Karpas-422 (cell line): ENCODE measurements around the gene WDR5. TPM values are rescaled to one million over a fixed set of nuclear protein-coding genes. Genes with fewer than 3 reads are reported as not detected.

ENCODE experiments used
- DNase-seq: peaks from one replicate; pipeline ENCODE4 v3.0.0-alpha.2; 2015
- H2AFZ ChIP-seq: fragments of 200-600 bp; sonication (generic); 2 replicates; pipeline ENCODE4 v1.6.1; 2014; ENCODE audit warnings: antibody characterized with exemption, low read length, mixed read lengths
- H3K27ac ChIP-seq: fragments of 200-600 bp; sonication (generic); 2 replicates; pipeline ENCODE4 v1.5.1; 2014; ENCODE audit warnings: mild to moderate bottlenecking, low read length, moderate library complexity
- H3K27me3 ChIP-seq: fragments of 200-600 bp; sonication (generic); 2 replicates; pipeline ENCODE4 v1.6.1; 2014; ENCODE audit warnings: low read length, mixed read lengths
- H3K36me3 ChIP-seq: fragments of 200-600 bp; sonication (generic); 2 replicates; pipeline ENCODE4 v1.6.1; 2014; ENCODE audit warnings: low read length, mixed read lengths; ENCODE audit not compliant: insufficient read depth
- H3K4me1 ChIP-seq: fragments of 200-600 bp; sonication (generic); 2 replicates; pipeline ENCODE4 v1.6.1; 2014; ENCODE audit warnings: mild to moderate bottlenecking, low read length, mixed read lengths
- H3K4me2 ChIP-seq: fragments of 200-600 bp; sonication (generic); 2 replicates; pipeline ENCODE4 v1.6.1; 2014; ENCODE audit warnings: low read length, low read depth, mild to moderate bottlenecking; ENCODE audit not compliant: poor library complexity, severe bottlenecking
- H3K4me3 ChIP-seq: fragments of 200-600 bp; sonication (generic); 2 replicates; pipeline ENCODE4 v1.5.1; 2014; ENCODE audit warnings: mild to moderate bottlenecking, antibody characterized with exemption, low read length, mixed read lengths
- H3K79me2 ChIP-seq: fragments of 200-600 bp; sonication (generic); 2 replicates; pipeline ENCODE4 v1.6.1; 2014; ENCODE audit warnings: mild to moderate bottlenecking, low read length, mixed read lengths
- H3K9ac ChIP-seq: fragments of 200-600 bp; sonication (generic); 2 replicates; pipeline ENCODE4 v1.6.0; 2014; ENCODE audit warnings: low read length
- H3K9me2 ChIP-seq: fragments of 200-600 bp; sonication (generic), shearing (Covaris generic); replicated peaks from 2 replicates; pipeline ENCODE4 v1.6.0; 2014; ENCODE audit warnings: mild to moderate bottlenecking, low read length, moderate library complexity; ENCODE audit not compliant: insufficient read depth
- H3K9me3 ChIP-seq: fragments of 300-700, 200-600 bp; sonication (generic); 2 replicates; pipeline ENCODE4 v1.6.1; 2014; ENCODE audit warnings: low read length, mixed read lengths
- H4K20me1 ChIP-seq: fragments of 200-600 bp; sonication (generic); 2 replicates; pipeline ENCODE4 v1.6.1; 2014; ENCODE audit warnings: mild to moderate bottlenecking, antibody characterized with exemption, low read length, low read depth; ENCODE audit not compliant: insufficient read depth
- total RNA-seq: library from RNA; depleted of rRNA; stranded (reverse); fragments of >200 nt; shearing (Covaris generic); gene quantifications from 2 replicates; pipeline ENCODE4 v1.2.3, GENCODE V29; 2014; ENCODE audit warnings: low replicate concordance

WDR5 gene
- total RNA-seq, 1 experiment from 2014 or later, result 19.6 TPM

DNA sequence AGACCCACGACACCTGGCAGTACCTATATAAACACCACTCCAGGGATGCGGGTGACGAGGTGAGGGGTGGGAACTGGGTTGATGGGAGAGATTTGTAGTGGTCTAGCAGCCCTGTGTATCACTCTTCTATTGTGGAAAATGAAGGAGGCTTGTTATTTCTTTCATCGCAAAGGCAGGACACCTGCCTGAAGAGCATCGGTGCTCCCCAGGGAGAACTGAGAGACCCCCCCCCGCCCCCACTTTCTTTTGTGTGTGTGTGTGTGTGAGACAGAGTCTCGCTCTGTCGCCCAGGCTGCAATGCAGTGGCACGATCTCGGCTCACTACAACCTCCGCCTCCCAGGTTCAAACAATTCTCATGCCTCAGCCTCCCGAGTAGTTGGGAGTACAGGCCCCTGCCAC is 8.3 kb upstream of the WDR5 start:
- H3K36me3 ChIP-seq, result no peaks in the 10 kb centered on the region
- H3K9ac ChIP-seq, result peak overlapping the region; percentile 35; the same call in 1 of the 2 replicates
- H3K4me2 ChIP-seq, result peak overlapping the region; percentile 66
- H2AFZ ChIP-seq, result no peak overlapping the region
- no peaks in the 10 kb centered on the region for H3K27me3 ChIP-seq
- no peaks in the 10 kb centered on the region for H3K79me2 ChIP-seq
- peaks cover 5% of the 10 kb centered on the region; the same call in 1 of the 2 replicates for H4K20me1 ChIP-seq
- H3K27ac ChIP-seq, result peak overlapping the region; percentile 42; the same call in 1 of the 2 replicates
- H3K9me3 ChIP-seq, result no peaks in the 10 kb centered on the region
- H3K4me3 ChIP-seq, result peak overlapping the region; percentile 47; the same call in 1 of the 2 replicates
- peak; percentile 60 for DNase-seq
- H3K9me2 ChIP-seq, result no peaks in the 10 kb centered on the region
- H3K4me1 ChIP-seq, result peaks cover 46% of the 10 kb centered on the region

DNA sequence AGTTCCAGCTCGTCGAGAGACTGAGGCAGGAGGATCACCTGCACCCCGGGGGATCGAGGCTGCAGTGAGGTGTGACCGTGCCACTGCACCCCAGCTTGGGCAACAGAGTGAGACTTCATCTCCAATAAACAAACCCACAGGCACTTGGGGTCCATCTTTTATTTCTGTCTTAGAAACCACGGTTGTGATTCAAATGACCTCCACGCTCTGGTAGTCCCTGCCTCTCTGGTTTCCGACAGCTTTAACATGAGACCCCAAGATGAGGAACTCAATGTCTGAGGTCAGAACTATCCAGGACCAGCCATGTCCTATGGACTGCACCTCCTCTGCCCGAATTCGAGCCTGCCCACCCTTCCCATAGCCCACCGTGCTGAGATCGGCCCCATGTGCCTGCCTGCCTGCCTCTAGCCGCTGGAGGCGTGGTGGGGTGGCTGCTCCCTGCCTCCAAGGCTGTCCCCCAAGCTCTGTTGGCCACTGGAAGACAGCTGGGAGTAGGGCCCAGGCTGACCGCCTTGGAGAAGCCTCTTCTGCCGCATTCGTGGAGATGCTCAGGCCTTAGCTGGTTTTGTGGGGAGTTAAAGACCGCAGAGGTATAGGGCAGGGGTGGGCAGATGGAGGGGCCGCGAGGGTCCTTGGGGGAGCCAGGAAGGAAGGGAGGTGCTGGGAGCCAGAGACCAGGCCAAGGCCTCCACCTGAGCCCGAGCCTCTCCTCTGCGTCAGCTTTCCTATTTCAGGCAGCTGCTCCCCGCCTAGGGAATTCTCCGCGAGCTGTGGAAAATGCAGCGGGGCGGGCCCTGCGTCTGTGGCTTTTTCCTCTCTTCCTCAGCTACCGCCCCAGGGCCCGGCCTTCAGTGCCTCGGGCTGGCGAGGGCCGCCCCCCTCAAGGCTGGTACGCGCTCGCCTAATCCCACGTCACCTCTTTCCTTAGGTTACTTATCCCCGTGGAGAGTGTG is 6.9 kb upstream of the WDR5 start:
- Histone ChIP-seq H3K4me3 (peak overlapping the region; percentile 42; the same call in 1 of the 2 replicates), H3K9ac (peak overlapping the region; percentile 51), H3K9me3 (no peaks in the 10 kb centered on the region), H2AFZ (no peak overlapping the region), H3K4me2 (peak overlapping the region; percentile 66), H3K27me3 (no peaks in the 10 kb centered on the region), H3K9me2 (no peaks in the 10 kb centered on the region), H3K79me2 (no peaks in the 10 kb centered on the region), H3K4me1 (peaks cover 41% of the 10 kb centered on the region), H3K27ac (peak overlapping the region; percentile 59; the same call in 1 of the 2 replicates), H4K20me1 (peaks cover 5% of the 10 kb centered on the region; the same call in 1 of the 2 replicates), H3K36me3 (no peaks in the 10 kb centered on the region)
- peak; percentile 86 for DNase-seq

DNA sequence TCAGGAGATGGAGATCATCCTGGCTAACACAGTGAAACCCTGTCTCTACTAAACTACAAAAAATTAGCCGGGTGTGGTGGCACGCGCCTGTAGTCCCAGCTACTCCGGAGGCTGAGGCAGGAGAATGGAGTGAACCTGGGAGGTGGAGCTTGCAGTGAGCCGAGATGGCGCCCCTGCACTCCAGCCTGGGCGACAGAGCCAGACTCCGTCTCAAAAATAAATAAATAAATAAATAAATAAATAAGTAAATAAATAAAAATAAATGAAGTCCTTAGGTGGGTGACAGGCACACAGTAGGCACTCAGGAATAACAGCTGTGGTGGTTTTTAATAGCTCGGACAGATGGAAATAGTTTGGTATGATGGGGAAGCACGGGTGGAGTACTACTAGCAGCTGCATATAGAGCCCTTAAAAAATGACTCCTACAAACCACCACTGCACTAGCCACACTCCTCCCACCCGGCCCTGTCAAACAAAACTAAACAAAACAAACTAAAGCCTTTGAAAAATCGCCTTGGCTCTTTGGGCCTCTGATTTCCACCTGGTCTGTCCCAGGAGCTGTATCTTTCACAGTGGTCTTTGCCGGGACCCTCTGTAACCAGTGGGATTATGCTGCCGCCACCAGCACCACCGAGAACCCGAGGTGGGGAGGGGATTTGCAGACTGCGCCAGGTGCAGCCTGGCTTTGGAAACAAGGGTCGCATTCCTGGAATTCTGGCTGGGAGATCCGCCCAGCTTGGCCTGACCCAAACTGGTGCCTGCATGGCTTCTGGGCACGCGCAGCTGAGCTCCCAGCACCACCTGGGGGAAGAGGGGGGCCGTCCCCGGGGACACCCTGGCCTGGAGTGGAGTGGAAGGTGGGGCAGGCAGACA is 5.1 kb upstream of the WDR5 start:
- Histone ChIP-seq H3K79me2 (no peaks in the 10 kb centered on the region), H3K4me3 (no peak overlapping the region), H3K27ac (no peak overlapping the region), H3K4me1 (peaks cover 52% of the 10 kb centered on the region), H3K9me3 (no peaks in the 10 kb centered on the region), H3K36me3 (no peaks in the 10 kb centered on the region), H3K9me2 (no peaks in the 10 kb centered on the region), H3K9ac (no peak overlapping the region), H4K20me1 (peaks cover 5% of the 10 kb centered on the region; the same call in 1 of the 2 replicates), H3K27me3 (no peaks in the 10 kb centered on the region), H2AFZ (no peak overlapping the region), H3K4me2 (peak overlapping the region; percentile 21)
- DNase-seq, result peak; percentile 42

DNA sequence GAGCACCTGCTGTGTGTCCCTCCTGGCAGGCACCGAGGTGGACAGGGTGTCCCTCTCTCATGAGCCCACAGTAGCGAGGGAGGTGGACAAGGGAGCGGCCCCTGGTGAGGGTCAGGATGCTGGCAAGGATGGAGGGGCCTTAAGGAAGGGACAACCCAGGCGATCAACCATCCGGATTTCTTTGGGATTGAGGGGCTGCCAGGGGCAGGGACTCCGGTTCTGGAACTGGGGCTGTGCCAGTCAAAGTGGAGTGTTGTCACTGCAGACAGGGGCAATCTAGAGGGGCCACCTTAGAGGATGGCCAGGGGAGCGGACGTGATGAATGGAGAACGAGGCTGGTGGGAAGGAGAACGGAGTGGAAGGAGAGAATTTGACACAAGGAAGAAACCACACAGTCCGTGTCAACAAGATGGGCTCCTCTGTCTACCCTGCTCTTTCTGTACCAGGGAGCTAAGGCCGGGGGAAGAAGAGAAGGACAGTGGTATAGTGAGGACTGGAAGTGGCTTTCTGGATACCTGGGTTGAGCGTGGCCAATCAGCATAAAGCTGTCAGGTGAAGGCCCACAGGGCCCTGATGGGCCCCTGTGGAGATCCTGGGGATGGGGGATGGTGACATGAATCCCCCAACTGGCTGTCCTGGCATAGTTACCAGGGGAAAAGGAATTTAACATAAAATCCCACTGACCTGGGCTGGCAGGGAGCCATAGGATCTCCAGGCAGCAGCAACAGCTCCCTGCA is 4.2 kb upstream of the WDR5 start:
- Histone ChIP-seq H3K9me3 (no peaks in the 10 kb centered on the region), H3K36me3 (no peaks in the 10 kb centered on the region), H3K79me2 (peaks cover 5% of the 10 kb centered on the region), H3K4me1 (peaks cover 52% of the 10 kb centered on the region), H3K4me2 (no peak overlapping the region), H3K9ac (no peak overlapping the region), H3K27ac (no peak overlapping the region), H4K20me1 (peaks cover 8% of the 10 kb centered on the region; the same call in 1 of the 2 replicates), H3K4me3 (no peak overlapping the region), H3K27me3 (no peaks in the 10 kb centered on the region), H2AFZ (no peak overlapping the region), H3K9me2 (no peaks in the 10 kb centered on the region)
- DNase-seq, result no peak

DNA sequence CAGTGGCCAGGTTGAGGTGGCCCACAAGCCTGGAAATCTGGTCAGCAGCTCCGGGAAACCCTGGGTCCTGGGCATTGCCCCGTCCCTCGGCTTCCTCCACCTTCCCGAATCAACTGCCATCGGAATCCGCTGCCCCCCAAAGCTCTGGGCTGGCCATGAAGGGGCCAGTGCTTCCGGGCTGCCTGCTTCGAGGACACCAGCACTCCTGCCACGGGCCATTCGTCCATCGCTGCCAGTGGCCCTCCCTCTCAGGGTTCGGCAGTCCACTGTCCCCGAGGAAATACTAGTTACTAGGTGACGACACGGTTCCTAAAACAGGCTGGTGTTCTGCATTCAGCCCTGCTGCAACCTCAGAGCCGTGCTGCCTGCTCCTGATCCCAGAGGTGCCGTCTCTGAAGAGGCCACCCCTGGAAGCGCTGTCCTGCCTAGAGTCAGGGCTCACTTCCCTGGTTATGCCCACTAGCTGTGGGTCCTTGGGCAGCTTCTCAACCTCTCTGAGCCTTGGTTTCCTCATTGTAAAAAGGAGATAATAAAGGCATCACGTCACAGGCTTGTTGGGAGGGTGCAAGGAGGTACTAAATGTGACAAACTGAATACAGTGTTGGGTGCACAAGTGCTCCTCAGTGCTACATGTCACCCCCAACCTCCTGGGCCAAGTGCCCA is 3.5 kb upstream of the WDR5 start:
- no peak overlapping the region for H3K4me2 ChIP-seq
- H3K36me3 ChIP-seq, result no peaks in the 10 kb centered on the region
- H3K9ac ChIP-seq, result no peak overlapping the region
- no peak overlapping the region for H3K27ac ChIP-seq
- H3K4me1 ChIP-seq, result peaks cover 53% of the 10 kb centered on the region
- DNase-seq, result no peak
- H4K20me1 ChIP-seq, result peaks cover 12% of the 10 kb centered on the region; the same call in 1 of the 2 replicates
- no peak overlapping the region for H2AFZ ChIP-seq
- H3K27me3 ChIP-seq, result no peaks in the 10 kb centered on the region
- H3K79me2 ChIP-seq, result peaks cover 12% of the 10 kb centered on the region
- no peaks in the 10 kb centered on the region for H3K9me2 ChIP-seq
- no peak overlapping the region for H3K4me3 ChIP-seq
- no peaks in the 10 kb centered on the region for H3K9me3 ChIP-seq

DNA sequence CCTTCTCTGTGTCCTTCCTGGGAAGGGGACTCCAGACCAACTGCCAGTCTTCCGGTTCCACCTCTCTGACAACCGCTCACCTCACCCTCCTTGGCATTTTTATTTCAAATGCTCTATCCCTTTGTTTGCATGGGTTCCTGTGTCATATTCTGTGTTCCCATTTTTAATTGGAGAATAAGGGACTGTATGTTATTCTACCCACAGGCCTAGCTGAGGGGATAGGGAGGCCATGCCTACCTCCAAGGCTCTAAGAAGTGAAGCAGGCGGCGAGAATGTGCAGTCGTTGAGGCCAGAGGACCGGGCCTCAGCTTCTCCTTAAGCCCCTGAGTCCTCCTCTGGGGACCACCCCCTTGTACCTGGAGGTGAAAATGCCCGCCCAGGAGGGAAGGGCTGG is 936 bp upstream of the WDR5 start:
- Histone ChIP-seq H3K4me1 (peaks cover 39% of the 10 kb centered on the region), H3K4me2 (peak overlapping the region; percentile 86), H3K27me3 (no peaks in the 10 kb centered on the region), H3K79me2 (peaks cover 38% of the 10 kb centered on the region), H3K9me3 (no peaks in the 10 kb centered on the region), H2AFZ (peak overlapping the region; percentile 85), H3K9me2 (no peaks in the 10 kb centered on the region), H4K20me1 (peaks cover 33% of the 10 kb centered on the region), H3K36me3 (peaks cover 3% of the 10 kb centered on the region; the same call in 1 of the 2 replicates), H3K4me3 (peak overlapping the region; percentile 71), H3K27ac (peak overlapping the region; percentile 82), H3K9ac (peak overlapping the region; percentile 80)
- no peak for DNase-seq
